ENCODE results near the gene MTHFD1. TPM values are rescaled to one million over a fixed set of nuclear protein-coding genes. Genes with fewer than 3 reads are reported as not detected.

The MTHFD1 gene
- total RNA-seq, result 10 to 100 TPM; 30.5 to 42.8 TPM

DNA sequence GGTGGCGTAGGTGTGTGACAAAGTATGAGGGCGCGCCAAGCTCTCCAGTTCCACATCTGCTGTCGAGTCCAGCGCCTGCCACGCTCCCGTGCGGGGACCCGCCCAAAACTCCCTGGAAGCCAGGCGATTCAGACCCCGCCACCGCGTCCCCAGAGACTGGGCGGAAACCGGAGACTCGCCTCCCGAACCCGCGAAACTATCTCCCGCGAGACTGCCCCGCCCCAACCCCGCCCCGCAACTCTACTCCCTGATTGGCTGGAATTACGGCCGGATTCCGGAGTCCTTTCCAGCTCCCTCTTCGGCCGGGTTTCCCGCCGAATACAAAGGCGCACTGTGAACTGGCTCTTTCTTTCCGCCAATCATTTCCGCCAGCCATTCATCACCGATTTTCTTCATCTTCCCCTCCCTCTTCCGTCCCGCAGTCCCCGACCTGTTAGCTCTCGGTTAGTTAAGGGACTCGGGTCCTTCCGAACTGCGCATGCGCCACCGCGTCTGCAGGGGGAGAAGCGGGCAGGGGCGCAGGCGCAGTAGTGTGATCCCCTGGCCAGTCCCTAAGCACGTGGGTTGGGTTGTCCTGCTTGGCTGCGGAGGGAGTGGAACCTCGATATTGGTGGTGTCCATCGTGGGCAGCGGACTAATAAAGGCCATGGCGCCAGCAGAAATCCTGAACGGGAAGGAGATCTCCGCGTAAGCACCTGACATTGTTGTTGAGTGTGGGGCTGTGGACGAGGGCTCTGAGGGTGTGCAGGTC, at the start of gene MTHFD1:
MTHFD1 (plus strand) TSS at position 572 of the 751 bp plus-strand sequence; CDS start at position 647, 75 bp downstream.
- Histone ChIP-seq H3K27me3 (no peaks in the 10 kb centered on the region), H3K9me3 (no peaks in the 10 kb centered on the region), H3K27ac (peak within 1 kb of the TSS; percentile 78 to 82), H3K4me1 (peaks cover 0 to 24% of the 10 kb centered on the region in 2 donors), H3K36me3 (peaks cover 6% of the 10 kb centered on the region), H3K4me3 (peak within 1 kb of the TSS; percentile 60 to 62)
- DNase-seq (ENCODE audit: low spot score), result peak; percentile 99
- TF ChIP-seq, protein P1, sequence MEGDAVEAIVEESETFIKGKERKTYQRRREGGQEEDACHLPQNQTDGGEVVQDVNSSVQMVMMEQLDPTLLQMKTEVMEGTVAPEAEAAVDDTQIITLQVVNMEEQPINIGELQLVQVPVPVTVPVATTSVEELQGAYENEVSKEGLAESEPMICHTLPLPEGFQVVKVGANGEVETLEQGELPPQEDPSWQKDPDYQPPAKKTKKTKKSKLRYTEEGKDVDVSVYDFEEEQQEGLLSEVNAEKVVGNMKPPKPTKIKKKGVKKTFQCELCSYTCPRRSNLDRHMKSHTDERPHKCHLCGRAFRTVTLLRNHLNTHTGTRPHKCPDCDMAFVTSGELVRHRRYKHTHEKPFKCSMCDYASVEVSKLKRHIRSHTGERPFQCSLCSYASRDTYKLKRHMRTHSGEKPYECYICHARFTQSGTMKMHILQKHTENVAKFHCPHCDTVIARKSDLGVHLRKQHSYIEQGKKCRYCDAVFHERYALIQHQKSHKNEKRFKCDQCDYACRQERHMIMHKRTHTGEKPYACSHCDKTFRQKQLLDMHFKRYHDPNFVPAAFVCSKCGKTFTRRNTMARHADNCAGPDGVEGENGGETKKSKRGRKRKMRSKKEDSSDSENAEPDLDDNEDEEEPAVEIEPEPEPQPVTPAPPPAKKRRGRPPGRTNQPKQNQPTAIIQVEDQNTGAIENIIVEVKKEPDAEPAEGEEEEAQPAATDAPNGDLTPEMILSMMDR (IDR thresholded peaks at IDR 0.05), result no peak

DNA sequence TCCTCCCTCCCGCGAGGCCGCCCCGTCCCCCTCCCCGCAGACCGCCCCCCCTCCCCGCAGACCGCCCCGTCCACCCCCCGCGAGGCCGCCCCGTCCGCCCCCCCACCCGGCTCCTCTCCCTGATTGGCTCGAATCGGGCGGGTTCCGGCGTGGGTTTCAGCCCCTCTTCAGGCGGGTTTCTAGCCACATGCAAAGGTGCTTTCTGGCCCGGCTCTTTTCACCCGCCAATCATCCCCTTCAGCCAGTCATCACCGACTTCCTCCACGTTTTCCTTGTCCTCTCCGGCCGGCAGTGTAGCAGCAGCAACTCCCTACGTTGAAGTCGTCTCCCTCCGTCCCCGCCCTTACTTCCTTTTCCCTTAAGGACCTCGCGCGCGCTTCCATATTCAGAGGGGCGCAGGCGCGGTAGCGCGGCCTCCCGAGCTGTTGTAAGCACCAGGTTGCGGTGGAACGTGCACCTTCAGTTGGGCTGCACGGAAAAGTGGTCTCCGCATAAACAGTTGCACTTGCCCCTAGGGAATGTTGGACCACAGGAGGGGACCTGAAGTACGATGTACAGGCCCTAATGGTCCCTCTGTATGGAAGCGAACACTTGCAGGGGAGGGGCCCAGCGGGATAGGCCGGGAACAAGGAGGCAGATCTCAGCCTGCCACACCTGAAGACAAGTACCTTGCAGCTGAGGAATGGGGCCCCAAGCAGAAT, 49.4 kb upstream of the MTHFD1 start:
- H3K36me3 ChIP-seq, result no peaks in the 10 kb centered on the region
- H3K4me3 ChIP-seq, result peak overlapping the region; percentile 67 to 79
- H3K27me3 ChIP-seq, result no peaks in the 10 kb centered on the region
- peak; percentile 94 for DNase-seq (ENCODE audit: low spot score)
- peak overlapping the region; percentile 81 to 84 for H3K27ac ChIP-seq
- H3K9me3 ChIP-seq, result peaks cover 0 to 5% of the 10 kb centered on the region in 2 donors
- H3K4me1 ChIP-seq, result peaks cover 0 to 12% of the 10 kb centered on the region in 2 donors
- TF ChIP-seq, protein P1 (IDR thresholded peaks at IDR 0.05), result no peak

DNA sequence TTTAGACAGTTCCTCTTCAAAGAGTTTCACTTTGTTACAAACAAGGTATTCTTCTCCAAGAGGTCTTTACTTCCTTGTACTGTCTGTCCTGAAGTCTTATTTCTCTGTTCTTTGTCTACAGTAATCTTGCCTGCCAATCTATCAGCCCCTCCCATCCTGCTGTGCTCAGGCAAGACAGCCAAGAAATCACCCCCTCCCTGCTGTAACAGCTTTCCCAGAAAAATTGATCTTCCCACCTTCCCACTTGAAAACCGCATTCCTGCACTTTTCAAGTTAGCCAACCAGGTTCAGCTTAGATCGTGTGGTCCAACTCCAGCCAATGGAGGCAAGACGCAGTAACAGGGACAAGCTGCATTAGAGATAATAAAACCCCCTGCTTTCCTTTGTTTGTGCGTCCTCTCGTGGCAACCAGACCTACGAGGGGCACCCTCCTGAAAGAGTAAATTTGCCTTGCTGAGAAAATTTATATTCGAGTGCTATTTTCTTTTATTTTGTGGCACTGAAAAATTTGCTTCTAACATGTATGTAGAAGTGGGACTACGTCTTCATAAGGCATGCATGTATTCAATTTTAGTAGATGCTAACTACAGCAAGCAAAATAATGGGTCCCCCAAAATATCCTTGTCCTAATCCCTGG, 47.5 kb upstream of the MTHFD1 start:
- H3K27ac ChIP-seq, result no peak overlapping the region
- no peaks in the 10 kb centered on the region for H3K36me3 ChIP-seq
- no peak for DNase-seq (ENCODE audit: low spot score)
- peaks cover 0 to 5% of the 10 kb centered on the region in 2 donors for H3K9me3 ChIP-seq
- TF ChIP-seq, protein P1 (IDR thresholded peaks at IDR 0.05), result no peak
- peaks cover 0 to 12% of the 10 kb centered on the region in 2 donors for H3K4me1 ChIP-seq
- H3K27me3 ChIP-seq, result no peaks in the 10 kb centered on the region
- H3K4me3 ChIP-seq, result no peak overlapping the region

DNA sequence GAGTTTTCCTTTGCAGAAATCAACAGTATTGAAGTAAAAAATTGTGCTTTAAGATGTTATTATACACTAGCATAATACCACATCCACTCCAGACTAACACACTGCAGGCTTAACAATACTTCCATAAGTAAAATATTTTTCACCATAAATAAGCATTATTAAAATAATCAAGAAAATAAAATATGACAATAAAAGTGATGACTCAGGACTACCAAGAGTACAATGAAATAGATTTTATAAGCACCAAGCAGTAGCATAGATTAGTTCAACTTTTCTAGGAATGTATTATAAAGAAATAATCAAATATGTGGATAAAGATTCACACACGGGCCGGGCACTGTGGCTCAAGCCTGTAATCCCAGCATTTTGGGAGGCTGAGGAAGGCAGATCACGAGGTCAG, 40.4 kb upstream of the MTHFD1 start:
- H3K4me3 ChIP-seq, result no peak overlapping the region
- no peaks in the 10 kb centered on the region for H3K9me3 ChIP-seq
- H3K4me1 ChIP-seq, result no peaks in the 10 kb centered on the region
- no peaks in the 10 kb centered on the region for H3K27me3 ChIP-seq
- TF ChIP-seq, protein P1 (IDR thresholded peaks at IDR 0.05), result no peak
- no peak overlapping the region for H3K27ac ChIP-seq
- no peaks in the 10 kb centered on the region for H3K36me3 ChIP-seq
- DNase-seq (ENCODE audit: low spot score), result no peak

DNA sequence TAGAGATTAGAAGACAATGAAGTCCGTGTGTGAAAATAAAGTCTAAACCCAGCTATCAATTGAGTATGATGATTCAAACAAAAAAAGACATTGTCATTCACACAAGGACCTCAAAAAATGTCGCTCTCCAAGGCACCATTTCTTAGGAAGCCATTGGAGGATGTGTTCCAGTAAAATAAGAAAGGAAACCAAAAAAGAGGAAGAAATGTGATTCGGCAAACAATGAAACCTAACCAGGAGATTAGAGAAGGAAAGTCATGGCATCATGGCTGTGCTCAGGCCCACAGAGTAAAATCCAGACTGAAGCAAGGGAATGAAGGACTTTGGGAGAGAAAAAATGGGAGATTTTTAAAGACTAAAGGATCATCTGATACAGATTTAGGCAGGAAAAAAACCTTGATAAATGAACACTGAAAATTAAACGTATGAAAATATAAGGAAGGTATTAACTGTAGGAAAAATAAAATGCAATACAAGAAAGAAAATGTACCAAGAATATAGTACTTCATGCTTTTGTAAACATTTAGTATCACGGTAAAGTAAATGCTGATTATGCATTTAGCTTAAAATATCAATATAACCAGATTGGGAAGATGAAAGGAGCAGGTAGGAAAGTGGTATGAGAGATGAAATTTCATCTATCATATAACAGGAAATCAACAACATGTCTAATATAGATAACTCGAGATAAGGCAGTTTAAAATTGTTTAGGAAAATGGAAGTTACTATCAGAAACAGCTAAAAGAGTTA, 38.2 kb upstream of the MTHFD1 start:
- Histone ChIP-seq H3K27ac (no peak overlapping the region), H3K27me3 (no peaks in the 10 kb centered on the region), H3K4me3 (no peak overlapping the region), H3K4me1 (no peaks in the 10 kb centered on the region), H3K9me3 (no peaks in the 10 kb centered on the region), H3K36me3 (no peaks in the 10 kb centered on the region)
- no peak for DNase-seq (ENCODE audit: low spot score)
- TF ChIP-seq, protein P1 (IDR thresholded peaks at IDR 0.05), result no peak
